H1 (cell line): ENCODE measurements around the gene FOXK1. TPM values are rescaled to one million over a fixed set of nuclear protein-coding genes. Genes with fewer than 3 reads are reported as not detected.

ENCODE experiments used
- CTCF ChIA-PET: fragments of 300-600 bp; sonication (Branson Sonifier 250); formaldehyde crosslinking; loops from one replicate; lab custom pipeline; 2021; ENCODE audit not compliant: partially characterized antibody; lab: Charles Lee
- POLR2A ChIA-PET: fragments of 300-600 bp; sonication (Branson Sonifier 250); formaldehyde crosslinking; loops from one replicate; lab custom pipeline; 2021; ENCODE audit warnings: inconsistent platforms; ENCODE audit not compliant: partially characterized antibody; lab: Charles Lee
- DNase-seq, 2 experiments: peaks; one replicate each; pipeline versions ENCODE4 v3.0.0 to v3.0.0-alpha.2; 2010 to 2022; ENCODE audit warnings: low spot score in 2 of 2, low read depth in 1 of 2, mixed read lengths in 1 of 2
- FAIRE-seq: peaks from 2 replicates; lab custom pipeline; 2011; peaks lifted over from hg19 to GRCh38; lab: Jason Lieb, UNC
- H2AFZ ChIP-seq: 2 replicates; pipeline ENCODE4 v1.8.1; 2012; ENCODE audit warnings: low read length, inconsistent platforms
- H2AK5ac ChIP-seq: 2 replicates; pipeline ENCODE4 v1.6.1; 2013; ENCODE audit warnings: low read depth, low read length
- H2BK120ac ChIP-seq: replicated peaks from 2 replicates; pipeline ENCODE3; 2013; ENCODE audit warnings: low read depth, low read length, inconsistent platforms
- H2BK12ac ChIP-seq: 2 replicates; pipeline ENCODE4 v1.6.1; 2013; ENCODE audit warnings: low read depth, low read length
- H2BK15ac ChIP-seq: 2 replicates; pipeline ENCODE4 v1.6.1; 2013; ENCODE audit warnings: low read length
- H2BK20ac ChIP-seq: 2 replicates; pipeline ENCODE4 v1.6.1; 2013; ENCODE audit warnings: low read length
- H2BK5ac ChIP-seq: 2 replicates; pipeline ENCODE4 v1.6.1; 2013; ENCODE audit warnings: low read depth, low read length
- H3K14ac ChIP-seq: 2 replicates; pipeline ENCODE4 v1.6.1; 2013; ENCODE audit warnings: inconsistent platforms; ENCODE audit not compliant: insufficient read length
- H3K18ac ChIP-seq: 2 replicates; pipeline ENCODE4 v1.6.1; 2013; ENCODE audit warnings: low read length; ENCODE audit errors: extremely low read depth
- H3K23ac ChIP-seq: 2 replicates; pipeline ENCODE4 v1.6.1; 2013; ENCODE audit warnings: inconsistent platforms; ENCODE audit not compliant: insufficient read length
- H3K23me2 ChIP-seq: 2 replicates; pipeline ENCODE4 v1.6.1; 2013; ENCODE audit warnings: low read depth, low read length
- H3K27ac ChIP-seq: 2 replicates; pipeline ENCODE4 v1.6.1; 2011; ENCODE audit warnings: low read depth, low read length, inconsistent platforms
- H3K27me3 ChIP-seq, 4 experiments: replicated peaks in 1 of 4; 1 replicate in 1 of 4; 2 replicates in 3 of 4; pipeline versions ENCODE4 v1.6.1 to v1.8.1; 2011 to 2013; ENCODE audit warnings: low read length in 3 of 4, mild to moderate bottlenecking in 3 of 4, inconsistent platforms in 2 of 4, mixed read lengths in 2 of 4, moderate library complexity in 1 of 4; ENCODE audit not compliant: control insufficient read depth in 3 of 4, insufficient read depth in 3 of 4; ENCODE audit errors: extremely low read depth in 1 of 4
- H3K36me3 ChIP-seq, 4 experiments: 2 replicates each; pipeline versions ENCODE4 v1.6.1 to v1.8.1; 2011 to 2013; ENCODE audit warnings: mild to moderate bottlenecking in 4 of 4, low read length in 3 of 4, moderate library complexity in 2 of 4, control low read depth in 1 of 4, inconsistent platforms in 1 of 4; ENCODE audit not compliant: insufficient read depth in 4 of 4, control insufficient read depth in 2 of 4
- H3K4ac ChIP-seq: replicated peaks from 2 replicates; pipeline ENCODE3; 2013; ENCODE audit warnings: low read length, low read depth, mixed read lengths, inconsistent platforms; ENCODE audit not compliant: insufficient read length
- H3K4me1 ChIP-seq, 4 experiments: replicated peaks in 1 of 4; 1 replicate in 1 of 4; 2 replicates in 3 of 4; pipeline versions ENCODE4 v1.6.1 to v1.8.1; 2011 to 2013; ENCODE audit warnings: low read length in 3 of 4, inconsistent platforms in 2 of 4, mixed read lengths in 1 of 4; ENCODE audit not compliant: insufficient read depth in 4 of 4, control insufficient read depth in 3 of 4
- H3K4me2 ChIP-seq, 2 experiments: 2 replicates each; pipeline versions ENCODE4 v1.6.1 to v1.8.1; 2011 to 2013; ENCODE audit warnings: low read depth in 2 of 2, low read length in 2 of 2, control low read depth in 1 of 2, inconsistent platforms in 1 of 2, mild to moderate bottlenecking in 1 of 2; ENCODE audit not compliant: insufficient read depth in 1 of 2
- H3K4me3 ChIP-seq, 4 experiments: fragments of 200-600, 300-600 bp in 1 of 4; sonication (generic), shearing (Covaris generic), sonication (Bioruptor Twin) in 1 of 4; 2 replicates each; pipeline versions ENCODE4 v1.5.1 to v1.8.1; 2011 to 2016; ENCODE audit warnings: low read length in 4 of 4, low read depth in 3 of 4, control low read depth in 2 of 4, inconsistent platforms in 2 of 4, mild to moderate bottlenecking in 2 of 4, mixed read lengths in 1 of 4, moderate library complexity in 1 of 4; ENCODE audit not compliant: insufficient read depth in 2 of 4; ENCODE audit errors: extremely low read depth in 1 of 4
- H3K56ac ChIP-seq: replicated peaks from 2 replicates; pipeline ENCODE3; 2013; ENCODE audit warnings: low read depth, mild to moderate bottlenecking, mixed read lengths, low read length, inconsistent platforms; ENCODE audit not compliant: insufficient read length
- H3K79me1 ChIP-seq: 2 replicates; pipeline ENCODE4 v1.6.1; 2013; ENCODE audit warnings: low read depth, low read length, control low read depth
- H3K79me2 ChIP-seq, 2 experiments: 2 replicates each; pipeline versions ENCODE4 v1.6.1 to v1.8.1; 2012 to 2013; ENCODE audit warnings: low read length in 2 of 2, mild to moderate bottlenecking in 2 of 2, inconsistent platforms in 1 of 2; ENCODE audit not compliant: insufficient read depth in 2 of 2, control insufficient read depth in 1 of 2
- H3K9ac ChIP-seq, 4 experiments: replicated peaks in 1 of 4; 1 replicate in 1 of 4; 2 replicates in 3 of 4; pipeline versions ENCODE4 v1.6.1 to v1.8.1; 2011 to 2013; ENCODE audit warnings: low read depth in 3 of 4, low read length in 3 of 4, control low read depth in 2 of 4, mild to moderate bottlenecking in 2 of 4, moderate library complexity in 2 of 4, inconsistent platforms in 1 of 4; ENCODE audit errors: extremely low read depth in 1 of 4
- H3K9me3 ChIP-seq, 2 experiments: 2 replicates each; pipeline versions ENCODE4 v1.6.1 to v1.8.1; 2012 to 2013; ENCODE audit warnings: mild to moderate bottlenecking in 2 of 2, moderate library complexity in 2 of 2, control low read depth in 1 of 2, inconsistent platforms in 1 of 2, low read depth in 1 of 2, low read length in 1 of 2, mixed read lengths in 1 of 2; ENCODE audit not compliant: insufficient read depth in 2 of 2
- H4K20me1 ChIP-seq, 2 experiments: replicated peaks in 1 of 2; 2 replicates each; pipeline versions ENCODE3 to v1.8.1; 2011 to 2013; ENCODE audit warnings: inconsistent platforms in 2 of 2, low read length in 2 of 2, mild to moderate bottlenecking in 1 of 2; ENCODE audit not compliant: insufficient read depth in 2 of 2, control insufficient read depth in 1 of 2
- H4K5ac ChIP-seq: 2 replicates; pipeline ENCODE4 v1.6.1; 2013; ENCODE audit warnings: low read length, low read depth, mixed read lengths, inconsistent platforms; ENCODE audit not compliant: insufficient read length
- H4K8ac ChIP-seq: 2 replicates; pipeline ENCODE4 v1.8.0; 2013; ENCODE audit warnings: mild to moderate bottlenecking, moderate library complexity, low read length, inconsistent platforms; ENCODE audit not compliant: insufficient read depth; ENCODE audit errors: extremely low read depth
- H4K91ac ChIP-seq: replicated peaks from 2 replicates; pipeline ENCODE3; 2013; ENCODE audit warnings: low read length, mixed read lengths, inconsistent platforms; ENCODE audit not compliant: insufficient read length
- GABPA ChIP-seq: IDR thresholded peaks from 2 replicates; pipeline ENCODE4 v1.6.1; 2011; ENCODE audit warnings: mild to moderate bottlenecking, low read length, moderate library complexity, borderline replicate concordance; ENCODE audit not compliant: insufficient read depth
- JUND ChIP-seq: IDR thresholded peaks from 2 replicates; pipeline ENCODE4 v1.6.1; 2011; ENCODE audit warnings: mild to moderate bottlenecking, improper control_type of control experiment, low read length
- KDM5A ChIP-seq: fragments of 200-600 bp; IDR thresholded peaks from 2 replicates; pipeline ENCODE4 v1.7.1; 2012; ENCODE audit warnings: mild to moderate bottlenecking, low read length, inconsistent platforms, mixed read lengths
- SP1 ChIP-seq: IDR thresholded peaks from 2 replicates; pipeline ENCODE4 v1.6.1; 2011; ENCODE audit warnings: low read depth, low read length
- WGBS, 2 experiments: shearing (Covaris generic) in 1 of 2; methylation state at CpG; one replicate each; pipeline versions ENCODE4 v1.1.6 to v1.1.7; 2013 to 2015; ENCODE audit warnings: low lambda C conversion rate in 2 of 2, mixed read lengths in 2 of 2, inconsistent platforms in 1 of 2, low coverage in 1 of 2, missing lambda C conversion rate in 1 of 2; ENCODE audit not compliant: insufficient replicate concordance in 2 of 2, insufficient coverage in 1 of 2, insufficient read length in 1 of 2; ENCODE audit errors: extremely low coverage in 1 of 2, missing lambda C conversion rate in 1 of 2; 5-methylcytosine and 5-hydroxymethylcytosine counted together
- polyA plus RNA-seq, 7 experiments: library from polyadenylated mRNA; depleted of rRNA in 3 of 7; stranded (reverse) in 5 of 7; unstranded in 2 of 7; fragments of >200 nt in 5 of 7; fragments of 200-250 nt in 2 of 7; gene quantifications; 1 replicate in 5 of 7; 2 replicates in 1 of 7; 4 replicates in 1 of 7; pipeline versions ENCODE4 v1.2.1 to v1.2.3, GENCODE V29; 2011 to 2013; ENCODE audit warnings: missing spikeins in 2 of 7, mixed read lengths in 2 of 7
- total RNA-seq: library from RNA; stranded (reverse); fragmentation: NEBNext Ultra II Directional; extraction: Animal tissue kit (Norgen Biotek cat#: 25700); gene quantifications from 2 replicates; pipeline ENCODE4 v1.2.1, GENCODE V29; 2021

Gene FOXK1
- total and polyA plus RNA-seq, 2 of the 8 experiments (the other 6 are each of a cell fraction or from before 2014, with no cell fraction given), result 2.0 to 8.5 TPM

- H3K4ac ChIP-seq, result no peak overlapping the region
- DNase-seq (no peak), FAIRE-seq (no peak)
- H4K20me1 ChIP-seq, result no peaks in the 10 kb centered on the region
- CTCF ChIA-PET, result no interaction called here
- H3K27me3 ChIP-seq, result peaks cover 0 to 2% (median 0%) of the 10 kb centered on the region in 4 experiments; a peak in 1 of 7 replicates
- no peak overlapping the region for H3K23ac ChIP-seq
- no peak overlapping the region for H3K4me2 ChIP-seq
- H3K23me2 ChIP-seq, result no peaks in the 10 kb centered on the region
- no peak overlapping the region for H4K8ac ChIP-seq
- H3K14ac ChIP-seq, result no peak overlapping the region
- no peak overlapping the region for H3K4me3 ChIP-seq
- no peak overlapping the region for H3K56ac ChIP-seq
- no peaks in the 10 kb centered on the region for H3K79me1 ChIP-seq
- H3K9me3 ChIP-seq, result peaks cover 21 to 50% of the 10 kb centered on the region in 2 experiments; a peak in 3 of 4 replicates
- no peak overlapping the region for H2BK5ac ChIP-seq
- no peak overlapping the region for H2BK20ac ChIP-seq
- H2BK120ac ChIP-seq, result no peak overlapping the region
- no peak overlapping the region for H3K27ac ChIP-seq
- no peak overlapping the region for H3K9ac ChIP-seq
- no peaks in the 10 kb centered on the region for H3K36me3 ChIP-seq
- H2AK5ac ChIP-seq, result no peak overlapping the region
- H3K79me2 ChIP-seq, result no peaks in the 10 kb centered on the region
- no peak overlapping the region for H2BK15ac ChIP-seq
- no peak overlapping the region for H2AFZ ChIP-seq
- TF ChIP-seq JUND, result no peak
- no peak for TF ChIP-seq SP1
- TF ChIP-seq GABPA, result no peak
- TF ChIP-seq KDM5A, result no peak
- H4K91ac ChIP-seq, result no peak overlapping the region
- H3K18ac ChIP-seq, result no peak overlapping the region
- POLR2A ChIA-PET, result no interaction called here
- H4K5ac ChIP-seq, result no peak overlapping the region
- H3K4me1 ChIP-seq, result no peaks in the 10 kb centered on the region; a peak in 1 of 7 replicates
- H2BK12ac ChIP-seq, result no peak overlapping the region
- 78% methylated on average over 2 of the region's 2 CpGs; no CpG with 5 or more reads in 1 of the 2 experiments for WGBS, 2 experiments
These were observed 16.4 kb upstream of the FOXK1 start for GRCh38 chr7:4665661-4666060.
